ENCODE measurements around the gene RNF224. TPM values are rescaled to one million over a fixed set of nuclear protein-coding genes. Genes with fewer than 3 reads are reported as not detected.

The RNF224 gene
- polyA plus RNA-seq, 3 donors, result not detected

GRCh38 chr9:137221506-137222111 is 5.7 kb upstream of the RNF224 start:
- H3K36me3 Mint-ChIP-seq, result peaks cover under 1 to 2% of the 10 kb centered on the region in 2 donors
- peak overlapping the region in 1 of 2 donors; percentile 62 for H3K4me3 Mint-ChIP-seq
- Histone ChIP-seq H3K4me1 (ENCODE audit: control insufficient read depth in 1 of 2, insufficient read depth in 2 of 2, low read length in 2 of 2) (peaks cover 33 to 52% of the 10 kb centered on the region in 2 donors), H3K4me2 (replicated peaks; ENCODE audit: extremely low read depth, low read length, poor library complexity, severe bottlenecking) (peak overlapping the region; percentile 57), H3K9me3 (replicated peaks in 1 of 2; ENCODE audit: control insufficient read depth in 1 of 2, insufficient read depth in 1 of 2, low read length in 2 of 2) (no peaks in the 10 kb centered on the region), H3K9ac (ENCODE audit: insufficient read depth, low read length, poor library complexity, severe bottlenecking) (no peak overlapping the region), H3K4me3 (replicated peaks in 1 of 3; ENCODE audit: low read depth in 2 of 3, low read length in 3 of 3) (peak overlapping the region in 1 of 3 experiments; percentile 48), H3K79me2 (ENCODE audit: insufficient read depth, low read length) (no peaks in the 10 kb centered on the region), H3K27me3 (ENCODE audit: control insufficient read depth in 2 of 2, insufficient read depth in 2 of 2, low read length in 2 of 2) (peaks cover 0 to 15% of the 10 kb centered on the region in 2 donors), H3K27ac (ENCODE audit: low read depth in 1 of 2, low read length in 2 of 2) (no peak overlapping the region), H3K36me3 (replicated peaks in 1 of 2; ENCODE audit: control insufficient read depth in 1 of 2, insufficient read depth in 2 of 2, low read length in 2 of 2) (peaks cover 0 to 1% of the 10 kb centered on the region in 2 donors), H4K20me1 (ENCODE audit: insufficient read depth, low read length) (no peaks in the 10 kb centered on the region), H2AFZ (ENCODE audit: insufficient read depth, low read depth, low read length, poor library complexity, severe bottlenecking) (no peak overlapping the region)
- H3K4me1 Mint-ChIP-seq, result peaks cover 23% of the 10 kb centered on the region
- peaks cover 5 to 26% (median 13%) of the 10 kb centered on the region in 3 donors for H3K27me3 Mint-ChIP-seq (ENCODE audit: low read depth in 3 of 3)
- intact Hi-C loops (cut with micrococcal nuclease), result loop anchor here (2.0 to 5.0 kb wide), 2 partner anchors 21 to 94 kb away; partner anchors contain the start of gene TPRN (in 2 of the 2)
- no peaks in the 10 kb centered on the region for H3K9me3 Mint-ChIP-seq
- H3K27ac Mint-ChIP-seq, result no peak overlapping the region
- WGBS (ENCODE audit: insufficient coverage), result 7% methylated on average over 61 of the region's 61 CpGs
- no peak for TF ChIP-seq CTCF (IDR thresholded peaks at IDR 0.05)
- no peak for DNase-seq

GRCh38 chr9:137222190-137223077 is 4.9 kb upstream of the RNF224 start, which contains the start of gene RNF208:
RNF208 (minus strand) TSS chr9:137222240; CDS start chr9:137221212, 1,028 bp downstream.
- peak in 1 of 3 donors; percentile 47 for DNase-seq
- H3K9ac ChIP-seq (ENCODE audit: insufficient read depth, low read length, poor library complexity, severe bottlenecking), result peak within 1 kb of the TSS; percentile 91
- H3K9me3 Mint-ChIP-seq, result no peaks in the 10 kb centered on the region
- no peak for TF ChIP-seq CTCF (IDR thresholded peaks at IDR 0.05)
- H3K4me1 ChIP-seq (ENCODE audit: control insufficient read depth in 1 of 2, insufficient read depth in 2 of 2, low read length in 2 of 2), result peaks cover 33 to 45% of the 10 kb centered on the region in 2 donors
- H3K4me3 Mint-ChIP-seq, result peak within 1 kb of the TSS; percentile 90 to 93
- intact Hi-C loops (cut with micrococcal nuclease), result loop anchor here (1.0 to 5.0 kb wide), 5 partner anchors 17 to 95 kb away; partner anchors contain the start of genes TPRN (in 2 of the 2), ANAPC2 (in 1 of the 2), NDOR1 (in 1 of the 2) and SSNA1 (in 1 of the 2)
- H3K4me1 Mint-ChIP-seq, result peaks cover 23% of the 10 kb centered on the region
- H3K4me3 ChIP-seq (replicated peaks in 1 of 3; ENCODE audit: low read depth in 2 of 3, low read length in 3 of 3), result peak within 1 kb of the TSS; percentile 38 to 92 (median 70)
- peaks cover 6 to 31% (median 13%) of the 10 kb centered on the region in 3 donors for H3K27me3 Mint-ChIP-seq (ENCODE audit: low read depth in 3 of 3)
- peaks cover 0 to 19% of the 10 kb centered on the region in 2 donors for H3K27me3 ChIP-seq (ENCODE audit: control insufficient read depth in 2 of 2, insufficient read depth in 2 of 2, low read length in 2 of 2)
- H3K27ac ChIP-seq (ENCODE audit: low read depth in 1 of 2, low read length in 2 of 2), result peak within 1 kb of the TSS; percentile 49 to 90
- H3K36me3 Mint-ChIP-seq, result no peaks in the 10 kb centered on the region
- H3K4me2 ChIP-seq (replicated peaks; ENCODE audit: extremely low read depth, low read length, poor library complexity, severe bottlenecking), result peak within 1 kb of the TSS; percentile 100
- H3K9me3 ChIP-seq (replicated peaks in 1 of 2; ENCODE audit: control insufficient read depth in 1 of 2, insufficient read depth in 1 of 2, low read length in 2 of 2), result no peaks in the 10 kb centered on the region
- H3K27ac Mint-ChIP-seq, result peak within 1 kb of the TSS; percentile 68 to 90 (median 82)
- 1% methylated on average over 86 of the region's 88 CpGs for WGBS (ENCODE audit: insufficient coverage)
- no peaks in the 10 kb centered on the region for H3K36me3 ChIP-seq (replicated peaks in 1 of 2; ENCODE audit: control insufficient read depth in 1 of 2, insufficient read depth in 2 of 2, low read length in 2 of 2)
- no peaks in the 10 kb centered on the region for H4K20me1 ChIP-seq (ENCODE audit: insufficient read depth, low read length)
- no peaks in the 10 kb centered on the region for H3K79me2 ChIP-seq (ENCODE audit: insufficient read depth, low read length)
- H2AFZ ChIP-seq (ENCODE audit: insufficient read depth, low read depth, low read length, poor library complexity, severe bottlenecking), result peak within 1 kb of the TSS; percentile 82
